Activated naive CD4-positive, alpha-beta T cell (primary cell): ENCODE measurements around the gene ALK.

Experiments used
- DNase-seq, 4 experiments: peaks; one replicate each; lab custom pipeline; 2025; lab: John Stamatoyannopoulos, UW

The ALK gene

GRCh38 chr2:29650631-29651097 is 270.7 kb downstream of the ALK start:
- DNase-seq, result no peak

- no peak for DNase-seq
Observed at GRCh38 chr2:29644949-29645348, 276.4 kb downstream of the ALK start.

GRCh38 chr2:29643196-29643595 is 278.2 kb downstream of the ALK start:
- no peak for DNase-seq

- DNase-seq, result no peak
Observed at GRCh38 chr2:29640360-29640759, 281.0 kb downstream of the ALK start.

GRCh38 chr2:29638641-29639040 is 282.7 kb downstream of the ALK start:
- DNase-seq, result no peak

- DNase-seq, result no peak
Observed at GRCh38 chr2:29634916-29635315, 286.5 kb downstream of the ALK start.

GRCh38 chr2:29632018-29632417 is 289.4 kb downstream of the ALK start:
- no peak for DNase-seq

- no peak for DNase-seq
Observed at GRCh38 chr2:29629495-29629894, 291.9 kb downstream of the ALK start.

- DNase-seq, result no peak
Observed at GRCh38 chr2:29628862-29629261, 292.5 kb downstream of the ALK start.

- no peak for DNase-seq
Observed at GRCh38 chr2:29628108-29628745, 293.2 kb downstream of the ALK start.

GRCh38 chr2:29627279-29627711 is 294.1 kb downstream of the ALK start:
- no peak for DNase-seq

- no peak for DNase-seq
Observed at GRCh38 chr2:29620890-29621289, 300.5 kb downstream of the ALK start.

- no peak for DNase-seq
Observed at GRCh38 chr2:29619689-29620088, 301.7 kb downstream of the ALK start.

GRCh38 chr2:29618024-29618423 is 303.4 kb downstream of the ALK start:
- DNase-seq, result no peak

GRCh38 chr2:29617351-29617750 is 304.0 kb downstream of the ALK start:
- no peak for DNase-seq

GRCh38 chr2:29616569-29616968 is 304.8 kb downstream of the ALK start:
- no peak for DNase-seq

- no peak for DNase-seq
Observed at GRCh38 chr2:29615841-29616240, 305.5 kb downstream of the ALK start.

GRCh38 chr2:29615183-29615582 is 306.2 kb downstream of the ALK start:
- DNase-seq, result no peak

- no peak for DNase-seq
Observed at GRCh38 chr2:29614295-29614830, 307.0 kb downstream of the ALK start.

- no peak for DNase-seq
Observed at GRCh38 chr2:29613792-29614266, 307.6 kb downstream of the ALK start.

- no peak for DNase-seq
Observed at GRCh38 chr2:29613067-29613466, 308.3 kb downstream of the ALK start.

GRCh38 chr2:29612568-29612967 is 308.8 kb downstream of the ALK start:
- no peak for DNase-seq

GRCh38 chr2:29611850-29612249 is 309.5 kb downstream of the ALK start:
- DNase-seq, result no peak

GRCh38 chr2:29611261-29611660 is 310.1 kb downstream of the ALK start:
- no peak for DNase-seq
